MM.1S (cell line): ENCODE measurements around the gene TBC1D8.

Source experiments
- CTCF ChIP-seq: fragments of 300-600 bp; sonication (generic); IDR thresholded peaks from 2 replicates; pipeline ENCODE4 v1.5.1; 2016; ENCODE audit warnings: antibody characterized with exemption, low read length, mixed read lengths
- EZH2 ChIP-seq: fragments of 300-600 bp; sonication (generic); optimal IDR thresholded peaks from 2 replicates; pipeline ENCODE3; 2017; ENCODE audit warnings: low read depth, mild to moderate bottlenecking, antibody characterized with exemption, low read length, mixed read lengths
- EZH2phosphoT487 ChIP-seq: fragments of 300-600 bp; sonication (generic); IDR thresholded peaks from 2 replicates; pipeline ENCODE4 v1.6.1; 2018; ENCODE audit warnings: antibody characterized with exemption, low read length

DNA sequence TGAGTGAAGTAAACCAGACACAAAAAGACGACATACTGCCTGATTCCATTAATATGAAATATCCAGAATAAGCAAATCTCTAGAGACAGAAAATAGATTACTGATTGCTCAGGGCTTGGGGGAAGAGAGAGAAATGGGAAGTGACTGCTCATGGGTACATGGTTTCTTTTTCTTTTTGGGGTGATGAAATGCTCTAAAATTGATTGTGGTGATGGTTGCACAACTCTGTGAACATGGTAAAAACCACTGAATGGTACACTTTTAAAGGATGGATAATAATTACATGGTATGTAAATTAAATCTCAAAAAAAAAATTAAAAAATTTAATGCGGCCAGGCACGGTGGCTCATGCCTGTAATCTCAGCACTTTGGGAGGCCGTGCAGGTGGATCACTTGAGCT, 109.8 kb downstream of the TBC1D8 start:
- TF ChIP-seq EZH2 (no peak), EZH2phosphoT487 (no peak), CTCF (no peak)
